ENCODE results near the gene RXFP4. TPM values are rescaled to one million over a fixed set of nuclear protein-coding genes. Genes with fewer than 3 reads are reported as not detected.

The RXFP4 gene
- total RNA-seq, 1 donor from 2014 or later = not detected

DNA sequence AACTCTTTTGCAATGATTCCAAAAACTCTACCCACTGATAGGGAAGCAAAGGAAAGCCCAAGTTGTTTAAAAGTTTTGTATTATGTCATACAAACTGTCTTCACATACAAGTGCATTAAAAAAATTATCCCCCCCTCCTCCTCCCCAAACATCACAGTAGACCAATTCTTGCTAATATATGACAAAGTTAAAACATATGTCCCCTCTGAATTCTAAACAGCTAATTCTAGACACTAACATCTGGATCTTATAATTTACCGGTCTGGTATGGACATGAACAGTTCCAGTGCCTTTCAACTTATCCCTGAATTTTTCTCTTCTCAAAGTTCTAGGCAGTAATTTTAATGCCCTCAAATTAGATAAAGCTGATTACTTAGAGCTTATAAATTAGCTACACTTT is 43.7 kb upstream of the RXFP4 start:
- Histone ChIP-seq H3K4me1 (peaks cover 14% of the 10 kb centered on the region), H3K4me3 (no peak overlapping the region), H3K27ac (no peak overlapping the region), H3K36me3 (peaks cover 0 to 57% of the 10 kb centered on the region in 2 donors), H3K9me3 (no peaks in the 10 kb centered on the region), H3K27me3 (no peaks in the 10 kb centered on the region)
- intact Hi-C loops (cut with DNase I) = no loop called here
- DNase-seq (ENCODE audit: extremely low spot score in 2 of 2) = no peak
- TF ChIP-seq, protein P1, sequence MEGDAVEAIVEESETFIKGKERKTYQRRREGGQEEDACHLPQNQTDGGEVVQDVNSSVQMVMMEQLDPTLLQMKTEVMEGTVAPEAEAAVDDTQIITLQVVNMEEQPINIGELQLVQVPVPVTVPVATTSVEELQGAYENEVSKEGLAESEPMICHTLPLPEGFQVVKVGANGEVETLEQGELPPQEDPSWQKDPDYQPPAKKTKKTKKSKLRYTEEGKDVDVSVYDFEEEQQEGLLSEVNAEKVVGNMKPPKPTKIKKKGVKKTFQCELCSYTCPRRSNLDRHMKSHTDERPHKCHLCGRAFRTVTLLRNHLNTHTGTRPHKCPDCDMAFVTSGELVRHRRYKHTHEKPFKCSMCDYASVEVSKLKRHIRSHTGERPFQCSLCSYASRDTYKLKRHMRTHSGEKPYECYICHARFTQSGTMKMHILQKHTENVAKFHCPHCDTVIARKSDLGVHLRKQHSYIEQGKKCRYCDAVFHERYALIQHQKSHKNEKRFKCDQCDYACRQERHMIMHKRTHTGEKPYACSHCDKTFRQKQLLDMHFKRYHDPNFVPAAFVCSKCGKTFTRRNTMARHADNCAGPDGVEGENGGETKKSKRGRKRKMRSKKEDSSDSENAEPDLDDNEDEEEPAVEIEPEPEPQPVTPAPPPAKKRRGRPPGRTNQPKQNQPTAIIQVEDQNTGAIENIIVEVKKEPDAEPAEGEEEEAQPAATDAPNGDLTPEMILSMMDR (IDR thresholded peaks at IDR 0.05) = no peak
- TF ChIP-seq POLR2A (IDR thresholded peaks at IDR 0.05) (no peak), POLR2AphosphoS5 (IDR thresholded peaks at IDR 0.05; ENCODE audit: insufficient read depth in 1 of 2, low read depth in 1 of 2) (no peak)

DNA sequence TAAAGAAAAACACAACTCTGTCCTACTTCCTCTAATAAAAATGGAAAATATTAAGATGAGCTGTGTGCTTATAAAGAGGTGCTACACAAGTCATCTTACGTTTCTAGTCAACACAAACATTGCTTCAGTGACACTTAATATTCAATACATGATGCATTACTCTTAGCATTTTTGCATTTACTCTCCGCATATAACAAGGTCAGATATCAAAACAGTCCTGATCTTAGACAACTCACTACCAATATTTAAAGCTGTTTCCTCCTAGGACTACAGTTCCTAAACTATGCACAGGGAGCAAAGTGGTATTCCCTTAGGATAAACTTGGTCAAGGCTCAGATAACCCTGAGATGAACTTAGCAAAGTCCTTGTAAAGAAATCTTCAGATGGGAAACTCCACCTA is 42.5 kb upstream of the RXFP4 start:
- H3K4me3 ChIP-seq = no peak overlapping the region
- H3K9me3 ChIP-seq = no peaks in the 10 kb centered on the region
- no peaks in the 10 kb centered on the region for H3K27me3 ChIP-seq
- peaks cover 3% of the 10 kb centered on the region for H3K4me1 ChIP-seq
- no peak overlapping the region for H3K27ac ChIP-seq
- no peak for DNase-seq (ENCODE audit: extremely low spot score in 2 of 2)
- TF ChIP-seq, protein P1 (IDR thresholded peaks at IDR 0.05) = no peak
- TF ChIP-seq POLR2AphosphoS5 (IDR thresholded peaks at IDR 0.05; ENCODE audit: insufficient read depth in 1 of 2, low read depth in 1 of 2) (no peak), POLR2A (IDR thresholded peaks at IDR 0.05) (no peak)
- intact Hi-C loops (cut with DNase I) = no loop called here
- peaks cover 0 to 68% of the 10 kb centered on the region in 2 donors for H3K36me3 ChIP-seq

DNA sequence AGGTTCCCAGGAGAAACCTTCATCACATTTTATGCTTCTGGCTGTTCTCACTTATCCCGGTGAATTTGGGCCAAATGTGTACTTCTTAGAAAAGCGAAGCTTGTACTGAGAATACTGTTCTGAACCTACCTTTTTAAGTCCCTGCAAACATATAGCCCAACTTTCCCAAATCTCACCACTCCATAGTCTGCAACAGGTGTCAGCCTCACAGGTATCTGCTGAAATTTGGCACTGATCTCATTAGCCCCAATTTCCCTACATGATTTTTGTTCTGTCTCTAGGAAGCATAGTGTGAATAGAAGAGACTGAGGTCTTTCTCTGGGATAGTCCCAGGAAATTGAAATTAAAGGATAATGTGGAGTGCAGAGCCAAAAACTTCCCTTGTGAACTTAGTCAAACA is 41.8 kb upstream of the RXFP4 start:
- Histone ChIP-seq H3K4me3 (no peak overlapping the region), H3K27me3 (no peaks in the 10 kb centered on the region), H3K36me3 (peaks cover 0 to 76% of the 10 kb centered on the region in 2 donors), H3K9me3 (no peaks in the 10 kb centered on the region), H3K27ac (no peak overlapping the region), H3K4me1 (no peaks in the 10 kb centered on the region)
- intact Hi-C loops (cut with DNase I) = no loop called here
- DNase-seq (ENCODE audit: extremely low spot score in 2 of 2) = no peak
- TF ChIP-seq POLR2A (IDR thresholded peaks at IDR 0.05) = no peak
- TF ChIP-seq, protein P1 (IDR thresholded peaks at IDR 0.05) = no peak
- TF ChIP-seq POLR2AphosphoS5 (IDR thresholded peaks at IDR 0.05; ENCODE audit: insufficient read depth in 1 of 2, low read depth in 1 of 2) = no peak

DNA sequence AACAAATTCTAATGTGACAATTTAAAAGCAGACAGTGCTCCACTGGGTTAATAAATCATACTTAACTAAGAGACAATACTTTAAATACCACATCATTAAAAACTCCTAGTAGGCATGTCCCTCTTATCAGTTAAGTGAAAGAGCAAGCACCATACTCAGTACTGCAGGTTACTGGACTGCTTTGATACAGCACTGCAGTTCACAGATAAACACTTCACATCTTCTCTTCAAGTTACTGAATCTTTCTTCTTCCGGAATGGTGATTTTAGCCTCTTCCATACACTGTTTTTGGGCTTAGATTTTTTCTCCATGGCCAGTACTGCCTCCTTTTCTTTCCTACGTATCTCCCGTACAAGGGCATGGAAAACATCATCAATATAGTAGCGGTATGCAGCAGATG is 41.3 kb upstream of the RXFP4 start:
- Histone ChIP-seq H3K27ac (no peak overlapping the region), H3K36me3 (peaks cover 0 to 81% of the 10 kb centered on the region in 2 donors), H3K27me3 (no peaks in the 10 kb centered on the region), H3K9me3 (no peaks in the 10 kb centered on the region), H3K4me1 (no peaks in the 10 kb centered on the region), H3K4me3 (no peak overlapping the region)
- TF ChIP-seq, protein P1 (IDR thresholded peaks at IDR 0.05) = no peak
- TF ChIP-seq POLR2A (IDR thresholded peaks at IDR 0.05) = no peak
- no peak for TF ChIP-seq POLR2AphosphoS5 (IDR thresholded peaks at IDR 0.05; ENCODE audit: insufficient read depth in 1 of 2, low read depth in 1 of 2)
- intact Hi-C loops (cut with DNase I) = no loop called here
- DNase-seq (ENCODE audit: extremely low spot score in 2 of 2) = no peak

DNA sequence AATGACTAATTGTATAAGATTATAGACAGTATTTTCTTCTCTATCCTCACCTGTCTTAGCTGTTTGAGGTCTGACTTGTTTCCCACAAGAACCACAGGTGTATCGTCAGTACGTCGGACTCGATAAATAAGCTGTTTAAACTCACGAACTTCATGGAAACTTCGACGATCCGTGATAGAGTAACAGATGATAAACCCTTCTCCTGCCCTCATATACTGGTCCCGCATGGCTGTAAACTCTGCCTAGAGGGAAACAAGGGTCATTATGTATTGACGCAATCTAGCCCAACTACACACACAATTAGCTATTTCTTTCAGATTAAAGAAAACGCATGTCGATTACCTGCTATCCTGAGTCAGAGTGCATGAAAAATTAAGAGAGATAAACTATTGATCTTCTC is 37.2 kb upstream of the RXFP4 start:
- H3K36me3 ChIP-seq = peaks cover 0 to 79% of the 10 kb centered on the region in 2 donors
- H3K27me3 ChIP-seq = no peaks in the 10 kb centered on the region
- intact Hi-C loops (cut with DNase I) = no loop called here
- peaks cover under 1% of the 10 kb centered on the region for H3K4me1 ChIP-seq
- no peaks in the 10 kb centered on the region for H3K9me3 ChIP-seq
- no peak overlapping the region for H3K27ac ChIP-seq
- H3K4me3 ChIP-seq = no peak overlapping the region
- no peak for DNase-seq (ENCODE audit: extremely low spot score in 2 of 2)
- TF ChIP-seq POLR2A (IDR thresholded peaks at IDR 0.05) (no peak), POLR2AphosphoS5 (IDR thresholded peaks at IDR 0.05; ENCODE audit: insufficient read depth in 1 of 2, low read depth in 1 of 2) (no peak)
- TF ChIP-seq, protein P1 (IDR thresholded peaks at IDR 0.05) = no peak
